ENCODE measurements around the gene DICER1. TPM values are rescaled to one million over a fixed set of nuclear protein-coding genes. Genes with fewer than 3 reads are reported as not detected.
"Not testable (repeated sequence)": the region's sequence is repeated elsewhere in the genome, so short reads cannot be mapped to it uniquely, and the experiment has no call there.

Gene DICER1
- polyA plus RNA-seq, 1 donor (not counting 4 experiments of a cell fraction or from before 2014, with no cell fraction given) = 31.6 TPM

DNA sequence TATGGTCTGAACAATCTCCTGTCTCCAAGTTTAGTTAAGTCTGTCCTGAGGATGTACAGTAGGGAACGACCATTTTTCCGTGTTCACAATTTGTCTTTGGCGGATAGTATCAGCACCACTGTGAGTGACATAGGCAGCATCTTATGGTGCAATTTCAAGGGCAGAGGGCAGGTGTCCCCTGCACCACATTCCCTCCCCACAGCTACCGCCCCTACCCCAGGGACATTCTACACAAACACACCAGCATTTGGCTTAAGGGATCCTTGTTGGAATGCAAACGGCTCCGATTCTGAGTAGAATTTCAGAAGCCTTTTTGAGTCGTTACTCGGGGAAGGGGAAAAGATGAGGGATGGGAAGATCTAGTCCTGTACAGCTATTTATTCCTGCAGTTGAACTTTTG lies 25.1 kb upstream of the DICER1 start:
- Histone ChIP-seq H3K4me3 (ENCODE audit: control insufficient read depth in 2 of 3, extremely low read depth in 1 of 3, insufficient read depth in 2 of 3, low read depth in 1 of 3, low read length in 3 of 3) (no peak overlapping the region), H3K4me2 (ENCODE audit: control insufficient read depth, extremely low read depth, insufficient read depth, low read depth, low read length) (no peak overlapping the region), H2AFZ (ENCODE audit: control insufficient read depth, low read length) (no peak overlapping the region), H3K79me2 (ENCODE audit: control insufficient read depth, insufficient read depth, low read length) (no peaks in the 10 kb centered on the region), H3K9me1 (ENCODE audit: control insufficient read depth, extremely low read depth, insufficient read depth, low read length) (no peaks in the 10 kb centered on the region), H3K9me3 (ENCODE audit: control insufficient read depth, low read depth, low read length) (no peaks in the 10 kb centered on the region), H3K9ac (ENCODE audit: control insufficient read depth, extremely low read depth, insufficient read depth, low read length) (no peak overlapping the region), H3K4me1 (ENCODE audit: control insufficient read depth, extremely low read depth, insufficient read depth, low read length) (no peaks in the 10 kb centered on the region), H3K36me3 (ENCODE audit: control insufficient read depth in 2 of 2, extremely low read depth in 1 of 2, insufficient read depth in 2 of 2, low read length in 2 of 2) (no peaks in the 10 kb centered on the region), H3K27ac (ENCODE audit: control insufficient read depth, insufficient read depth, low read length) (no peak overlapping the region), H4K20me1 (ENCODE audit: control insufficient read depth, extremely low read depth, insufficient read depth, low read length) (peaks cover 3% of the 10 kb centered on the region), H3K27me3 (ENCODE audit: control insufficient read depth, extremely low read depth, insufficient read depth, low read length) (no peaks in the 10 kb centered on the region)
- DNase-seq (ENCODE audit: low read depth, low spot score) (no peak), FAIRE-seq (no peak)
- TF ChIP-seq, protein P1, sequence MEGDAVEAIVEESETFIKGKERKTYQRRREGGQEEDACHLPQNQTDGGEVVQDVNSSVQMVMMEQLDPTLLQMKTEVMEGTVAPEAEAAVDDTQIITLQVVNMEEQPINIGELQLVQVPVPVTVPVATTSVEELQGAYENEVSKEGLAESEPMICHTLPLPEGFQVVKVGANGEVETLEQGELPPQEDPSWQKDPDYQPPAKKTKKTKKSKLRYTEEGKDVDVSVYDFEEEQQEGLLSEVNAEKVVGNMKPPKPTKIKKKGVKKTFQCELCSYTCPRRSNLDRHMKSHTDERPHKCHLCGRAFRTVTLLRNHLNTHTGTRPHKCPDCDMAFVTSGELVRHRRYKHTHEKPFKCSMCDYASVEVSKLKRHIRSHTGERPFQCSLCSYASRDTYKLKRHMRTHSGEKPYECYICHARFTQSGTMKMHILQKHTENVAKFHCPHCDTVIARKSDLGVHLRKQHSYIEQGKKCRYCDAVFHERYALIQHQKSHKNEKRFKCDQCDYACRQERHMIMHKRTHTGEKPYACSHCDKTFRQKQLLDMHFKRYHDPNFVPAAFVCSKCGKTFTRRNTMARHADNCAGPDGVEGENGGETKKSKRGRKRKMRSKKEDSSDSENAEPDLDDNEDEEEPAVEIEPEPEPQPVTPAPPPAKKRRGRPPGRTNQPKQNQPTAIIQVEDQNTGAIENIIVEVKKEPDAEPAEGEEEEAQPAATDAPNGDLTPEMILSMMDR (optimal IDR thresholded peaks at IDR 0.05 in 1 of 3, IDR thresholded peaks at IDR 0.05 in 1 of 3, conservative IDR thresholded peaks at IDR 0.05 in 1 of 3; ENCODE audit: extremely low read depth in 1 of 3, insufficient read depth in 2 of 3, low read length in 3 of 3) = no peak
- no peak for TF ChIP-seq EZH2 (IDR thresholded peaks at IDR 0.05; ENCODE audit: low read length)
- dilution Hi-C loops (cut with MboI; ENCODE audit: extremely low pct_ligation_motif_present, low sequenced_read_pairs) = no loop called here

DNA sequence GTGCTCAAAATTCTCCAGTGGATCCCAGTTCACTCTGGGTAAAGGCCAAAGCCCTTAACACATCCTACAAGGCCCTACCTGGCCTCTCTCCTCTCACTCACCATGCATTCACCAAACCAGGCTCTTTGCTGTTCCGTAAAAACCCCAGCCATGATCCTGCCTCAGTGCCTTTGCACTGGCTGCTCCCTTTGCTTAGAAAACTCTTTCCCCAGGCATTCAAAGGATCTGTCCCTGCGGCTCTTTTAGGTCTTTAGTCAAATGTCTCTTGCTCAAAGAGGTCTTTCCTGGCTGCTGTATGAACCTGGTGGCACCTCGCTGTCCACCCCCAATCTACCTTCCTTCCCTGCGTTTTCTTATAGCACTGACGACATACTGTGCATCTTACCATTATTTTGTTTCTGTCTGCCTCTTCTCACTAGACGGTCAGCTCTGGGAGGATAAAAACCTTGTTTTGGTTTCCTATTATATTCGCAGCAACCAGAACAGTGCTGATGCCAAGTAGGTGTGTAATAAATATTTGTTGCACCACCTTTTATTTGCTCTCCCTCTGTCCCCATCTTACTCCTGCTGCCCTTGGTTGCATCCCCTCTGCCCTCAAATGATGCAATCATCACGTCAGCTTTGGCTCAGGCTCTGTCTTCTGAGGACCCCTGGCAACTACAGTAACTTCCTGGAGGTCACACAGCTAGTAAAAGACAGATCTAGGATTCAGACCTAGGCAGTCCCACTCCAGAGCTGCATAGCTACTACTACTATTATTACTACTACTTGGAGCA lies 23.8 kb upstream of the DICER1 start:
- no peak overlapping the region for H3K9ac ChIP-seq (ENCODE audit: control insufficient read depth, extremely low read depth, insufficient read depth, low read length)
- no peaks in the 10 kb centered on the region for H3K4me1 ChIP-seq (ENCODE audit: control insufficient read depth, extremely low read depth, insufficient read depth, low read length)
- H3K36me3 ChIP-seq (ENCODE audit: control insufficient read depth in 2 of 2, extremely low read depth in 1 of 2, insufficient read depth in 2 of 2, low read length in 2 of 2) = no peaks in the 10 kb centered on the region
- no peaks in the 10 kb centered on the region for H3K27me3 ChIP-seq (ENCODE audit: control insufficient read depth, extremely low read depth, insufficient read depth, low read length)
- H3K9me3 ChIP-seq (ENCODE audit: control insufficient read depth, low read depth, low read length) = no peaks in the 10 kb centered on the region
- FAIRE-seq (no peak), DNase-seq (ENCODE audit: low read depth, low spot score) (no peak)
- no peaks in the 10 kb centered on the region for H3K9me1 ChIP-seq (ENCODE audit: control insufficient read depth, extremely low read depth, insufficient read depth, low read length)
- no peak for TF ChIP-seq EZH2 (IDR thresholded peaks at IDR 0.05; ENCODE audit: low read length)
- TF ChIP-seq, protein P1 (optimal IDR thresholded peaks at IDR 0.05 in 1 of 3, IDR thresholded peaks at IDR 0.05 in 1 of 3, conservative IDR thresholded peaks at IDR 0.05 in 1 of 3; ENCODE audit: extremely low read depth in 1 of 3, insufficient read depth in 2 of 3, low read length in 3 of 3) = no peak
- H2AFZ ChIP-seq (ENCODE audit: control insufficient read depth, low read length) = no peak overlapping the region
- no peak overlapping the region for H3K27ac ChIP-seq (ENCODE audit: control insufficient read depth, insufficient read depth, low read length)
- dilution Hi-C loops (cut with MboI; ENCODE audit: extremely low pct_ligation_motif_present, low sequenced_read_pairs) = no loop called here
- peaks cover 3% of the 10 kb centered on the region for H4K20me1 ChIP-seq (ENCODE audit: control insufficient read depth, extremely low read depth, insufficient read depth, low read length)
- H3K79me2 ChIP-seq (ENCODE audit: control insufficient read depth, insufficient read depth, low read length) = no peaks in the 10 kb centered on the region
- H3K4me2 ChIP-seq (ENCODE audit: control insufficient read depth, extremely low read depth, insufficient read depth, low read depth, low read length) = no peak overlapping the region
- H3K4me3 ChIP-seq (ENCODE audit: control insufficient read depth in 2 of 3, extremely low read depth in 1 of 3, insufficient read depth in 2 of 3, low read depth in 1 of 3, low read length in 3 of 3) = no peak overlapping the region

DNA sequence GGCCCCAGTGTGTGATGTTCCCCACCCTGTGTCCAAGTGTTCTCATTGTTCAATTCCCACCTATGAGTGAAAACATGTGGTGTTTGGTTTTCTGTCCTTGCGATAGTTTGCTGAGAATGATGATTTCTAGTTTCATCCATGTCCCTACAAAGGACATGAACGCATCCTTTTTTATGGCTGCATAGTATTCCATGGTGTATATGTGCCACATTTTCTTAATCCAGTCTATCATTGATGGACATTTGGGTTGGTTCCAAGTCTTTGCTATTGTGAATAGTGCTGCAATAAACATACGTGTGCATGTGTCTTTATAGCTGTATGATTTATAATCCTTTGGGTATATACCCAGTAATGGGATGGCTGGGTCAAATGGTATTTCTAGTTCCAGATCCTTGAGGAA lies 18.3 kb upstream of the DICER1 start:
- H3K4me3 ChIP-seq (ENCODE audit: control insufficient read depth in 2 of 3, extremely low read depth in 1 of 3, insufficient read depth in 2 of 3, low read depth in 1 of 3, low read length in 3 of 3); H3K27me3 ChIP-seq (ENCODE audit: control insufficient read depth, extremely low read depth, insufficient read depth, low read length); H3K9ac ChIP-seq (ENCODE audit: control insufficient read depth, extremely low read depth, insufficient read depth, low read length); H3K27ac ChIP-seq (ENCODE audit: control insufficient read depth, insufficient read depth, low read length); H3K79me2 ChIP-seq (ENCODE audit: control insufficient read depth, insufficient read depth, low read length); H3K4me2 ChIP-seq (ENCODE audit: control insufficient read depth, extremely low read depth, insufficient read depth, low read depth, low read length); H4K20me1 ChIP-seq (ENCODE audit: control insufficient read depth, extremely low read depth, insufficient read depth, low read length); H3K36me3 ChIP-seq (ENCODE audit: control insufficient read depth in 2 of 2, extremely low read depth in 1 of 2, insufficient read depth in 2 of 2, low read length in 2 of 2); FAIRE-seq; H3K4me1 ChIP-seq (ENCODE audit: control insufficient read depth, extremely low read depth, insufficient read depth, low read length); dilution Hi-C loops (cut with MboI; ENCODE audit: extremely low pct_ligation_motif_present, low sequenced_read_pairs); DNase-seq (ENCODE audit: low read depth, low spot score); H3K9me1 ChIP-seq (ENCODE audit: control insufficient read depth, extremely low read depth, insufficient read depth, low read length); H3K9me3 ChIP-seq (ENCODE audit: control insufficient read depth, low read depth, low read length); H2AFZ ChIP-seq (ENCODE audit: control insufficient read depth, low read length): not testable (repeated sequence)
